H1 (cell line): ENCODE results near the gene HMG20A. TPM values are rescaled to one million over a fixed set of nuclear protein-coding genes. Genes with fewer than 3 reads are reported as not detected.

Source experiments
- CTCF ChIA-PET: fragments of 300-600 bp; sonication (Branson Sonifier 250); formaldehyde crosslinking; loops from one replicate; lab custom pipeline; 2021; ENCODE audit not compliant: partially characterized antibody; lab: Charles Lee
- POLR2A ChIA-PET: fragments of 300-600 bp; sonication (Branson Sonifier 250); formaldehyde crosslinking; loops from one replicate; lab custom pipeline; 2021; ENCODE audit warnings: inconsistent platforms; ENCODE audit not compliant: partially characterized antibody; lab: Charles Lee
- DNase-seq, 2 experiments: peaks; one replicate each; pipeline versions ENCODE4 v3.0.0 to v3.0.0-alpha.2; 2010 to 2022; ENCODE audit warnings: low spot score in 2 of 2, low read depth in 1 of 2, mixed read lengths in 1 of 2
- FAIRE-seq: peaks from 2 replicates; lab custom pipeline; 2011; peaks lifted over from hg19 to GRCh38; lab: Jason Lieb, UNC
- H2AFZ ChIP-seq: 2 replicates; pipeline ENCODE4 v1.8.1; 2012; ENCODE audit warnings: low read length, inconsistent platforms
- H2AK5ac ChIP-seq: 2 replicates; pipeline ENCODE4 v1.6.1; 2013; ENCODE audit warnings: low read depth, low read length
- H2BK120ac ChIP-seq: replicated peaks from 2 replicates; pipeline ENCODE3; 2013; ENCODE audit warnings: low read depth, low read length, inconsistent platforms
- H2BK12ac ChIP-seq: 2 replicates; pipeline ENCODE4 v1.6.1; 2013; ENCODE audit warnings: low read depth, low read length
- H2BK15ac ChIP-seq: 2 replicates; pipeline ENCODE4 v1.6.1; 2013; ENCODE audit warnings: low read length
- H2BK20ac ChIP-seq: 2 replicates; pipeline ENCODE4 v1.6.1; 2013; ENCODE audit warnings: low read length
- H2BK5ac ChIP-seq: 2 replicates; pipeline ENCODE4 v1.6.1; 2013; ENCODE audit warnings: low read depth, low read length
- H3K14ac ChIP-seq: 2 replicates; pipeline ENCODE4 v1.6.1; 2013; ENCODE audit warnings: inconsistent platforms; ENCODE audit not compliant: insufficient read length
- H3K18ac ChIP-seq: 2 replicates; pipeline ENCODE4 v1.6.1; 2013; ENCODE audit warnings: low read length; ENCODE audit errors: extremely low read depth
- H3K23ac ChIP-seq: 2 replicates; pipeline ENCODE4 v1.6.1; 2013; ENCODE audit warnings: inconsistent platforms; ENCODE audit not compliant: insufficient read length
- H3K23me2 ChIP-seq: 2 replicates; pipeline ENCODE4 v1.6.1; 2013; ENCODE audit warnings: low read depth, low read length
- H3K27ac ChIP-seq: 2 replicates; pipeline ENCODE4 v1.6.1; 2011; ENCODE audit warnings: low read depth, low read length, inconsistent platforms
- H3K27me3 ChIP-seq, 4 experiments: replicated peaks in 1 of 4; 1 replicate in 1 of 4; 2 replicates in 3 of 4; pipeline versions ENCODE4 v1.6.1 to v1.8.1; 2011 to 2013; ENCODE audit warnings: low read length in 3 of 4, mild to moderate bottlenecking in 3 of 4, inconsistent platforms in 2 of 4, mixed read lengths in 2 of 4, moderate library complexity in 1 of 4; ENCODE audit not compliant: control insufficient read depth in 3 of 4, insufficient read depth in 3 of 4; ENCODE audit errors: extremely low read depth in 1 of 4
- H3K36me3 ChIP-seq, 4 experiments: 2 replicates each; pipeline versions ENCODE4 v1.6.1 to v1.8.1; 2011 to 2013; ENCODE audit warnings: mild to moderate bottlenecking in 4 of 4, low read length in 3 of 4, moderate library complexity in 2 of 4, control low read depth in 1 of 4, inconsistent platforms in 1 of 4; ENCODE audit not compliant: insufficient read depth in 4 of 4, control insufficient read depth in 2 of 4
- H3K4ac ChIP-seq: replicated peaks from 2 replicates; pipeline ENCODE3; 2013; ENCODE audit warnings: low read length, low read depth, mixed read lengths, inconsistent platforms; ENCODE audit not compliant: insufficient read length
- H3K4me1 ChIP-seq, 4 experiments: replicated peaks in 1 of 4; 1 replicate in 1 of 4; 2 replicates in 3 of 4; pipeline versions ENCODE4 v1.6.1 to v1.8.1; 2011 to 2013; ENCODE audit warnings: low read length in 3 of 4, inconsistent platforms in 2 of 4, mixed read lengths in 1 of 4; ENCODE audit not compliant: insufficient read depth in 4 of 4, control insufficient read depth in 3 of 4
- H3K4me2 ChIP-seq, 2 experiments: 2 replicates each; pipeline versions ENCODE4 v1.6.1 to v1.8.1; 2011 to 2013; ENCODE audit warnings: low read depth in 2 of 2, low read length in 2 of 2, control low read depth in 1 of 2, inconsistent platforms in 1 of 2, mild to moderate bottlenecking in 1 of 2; ENCODE audit not compliant: insufficient read depth in 1 of 2
- H3K4me3 ChIP-seq, 4 experiments: fragments of 200-600, 300-600 bp in 1 of 4; sonication (generic), shearing (Covaris generic), sonication (Bioruptor Twin) in 1 of 4; 2 replicates each; pipeline versions ENCODE4 v1.5.1 to v1.8.1; 2011 to 2016; ENCODE audit warnings: low read length in 4 of 4, low read depth in 3 of 4, control low read depth in 2 of 4, inconsistent platforms in 2 of 4, mild to moderate bottlenecking in 2 of 4, mixed read lengths in 1 of 4, moderate library complexity in 1 of 4; ENCODE audit not compliant: insufficient read depth in 2 of 4; ENCODE audit errors: extremely low read depth in 1 of 4
- H3K56ac ChIP-seq: replicated peaks from 2 replicates; pipeline ENCODE3; 2013; ENCODE audit warnings: low read depth, mild to moderate bottlenecking, mixed read lengths, low read length, inconsistent platforms; ENCODE audit not compliant: insufficient read length
- H3K79me1 ChIP-seq: 2 replicates; pipeline ENCODE4 v1.6.1; 2013; ENCODE audit warnings: low read depth, low read length, control low read depth
- H3K79me2 ChIP-seq, 2 experiments: 2 replicates each; pipeline versions ENCODE4 v1.6.1 to v1.8.1; 2012 to 2013; ENCODE audit warnings: low read length in 2 of 2, mild to moderate bottlenecking in 2 of 2, inconsistent platforms in 1 of 2; ENCODE audit not compliant: insufficient read depth in 2 of 2, control insufficient read depth in 1 of 2
- H3K9ac ChIP-seq, 4 experiments: replicated peaks in 1 of 4; 1 replicate in 1 of 4; 2 replicates in 3 of 4; pipeline versions ENCODE4 v1.6.1 to v1.8.1; 2011 to 2013; ENCODE audit warnings: low read depth in 3 of 4, low read length in 3 of 4, control low read depth in 2 of 4, mild to moderate bottlenecking in 2 of 4, moderate library complexity in 2 of 4, inconsistent platforms in 1 of 4; ENCODE audit errors: extremely low read depth in 1 of 4
- H3K9me3 ChIP-seq, 2 experiments: 2 replicates each; pipeline versions ENCODE4 v1.6.1 to v1.8.1; 2012 to 2013; ENCODE audit warnings: mild to moderate bottlenecking in 2 of 2, moderate library complexity in 2 of 2, control low read depth in 1 of 2, inconsistent platforms in 1 of 2, low read depth in 1 of 2, low read length in 1 of 2, mixed read lengths in 1 of 2; ENCODE audit not compliant: insufficient read depth in 2 of 2
- H4K20me1 ChIP-seq, 2 experiments: replicated peaks in 1 of 2; 2 replicates each; pipeline versions ENCODE3 to v1.8.1; 2011 to 2013; ENCODE audit warnings: inconsistent platforms in 2 of 2, low read length in 2 of 2, mild to moderate bottlenecking in 1 of 2; ENCODE audit not compliant: insufficient read depth in 2 of 2, control insufficient read depth in 1 of 2
- H4K5ac ChIP-seq: 2 replicates; pipeline ENCODE4 v1.6.1; 2013; ENCODE audit warnings: low read length, low read depth, mixed read lengths, inconsistent platforms; ENCODE audit not compliant: insufficient read length
- H4K8ac ChIP-seq: 2 replicates; pipeline ENCODE4 v1.8.0; 2013; ENCODE audit warnings: mild to moderate bottlenecking, moderate library complexity, low read length, inconsistent platforms; ENCODE audit not compliant: insufficient read depth; ENCODE audit errors: extremely low read depth
- H4K91ac ChIP-seq: replicated peaks from 2 replicates; pipeline ENCODE3; 2013; ENCODE audit warnings: low read length, mixed read lengths, inconsistent platforms; ENCODE audit not compliant: insufficient read length
- BACH1 ChIP-seq: IDR thresholded peaks from 2 replicates; pipeline ENCODE4 v1.6.1; 2012; ENCODE audit warnings: low read length, improper control_type of control experiment
- BRCA1 ChIP-seq: IDR thresholded peaks from 2 replicates; pipeline ENCODE4 v1.6.1; 2012; ENCODE audit warnings: low read depth, low read length, improper control_type of control experiment
- CBX5 ChIP-seq: fragments of 300-800, 300-1000 bp; sonication (generic); IDR thresholded peaks from 2 replicates; pipeline ENCODE4 v1.7.1; 2016; ENCODE audit warnings: antibody characterized with exemption, low read length, low read depth
- CHD1 ChIP-seq: IDR thresholded peaks from 2 replicates; pipeline ENCODE4 v1.6.1; 2012; ENCODE audit warnings: low read depth, low read length, improper control_type of control experiment
- GABPA ChIP-seq: IDR thresholded peaks from 2 replicates; pipeline ENCODE4 v1.6.1; 2011; ENCODE audit warnings: mild to moderate bottlenecking, low read length, moderate library complexity, borderline replicate concordance; ENCODE audit not compliant: insufficient read depth
- JUND ChIP-seq: IDR thresholded peaks from 2 replicates; pipeline ENCODE4 v1.6.1; 2011; ENCODE audit warnings: mild to moderate bottlenecking, improper control_type of control experiment, low read length
- KDM1A ChIP-seq: fragments of 200-600, 300-600 bp; sonication (generic); IDR thresholded peaks from 2 replicates; pipeline ENCODE4 v1.7.1; 2016; ENCODE audit warnings: mild to moderate bottlenecking, low read length, borderline replicate concordance
- MAFK ChIP-seq: IDR thresholded peaks from 2 replicates; pipeline ENCODE4 v1.6.1; 2012; ENCODE audit warnings: low read depth, mild to moderate bottlenecking, improper control_type of control experiment, low read length
- NANOG ChIP-seq: IDR thresholded peaks from 2 replicates; pipeline ENCODE4 v1.6.1; 2011; ENCODE audit warnings: low read length, low read depth, mild to moderate bottlenecking, inconsistent platforms; ENCODE audit not compliant: insufficient read depth, poor library complexity, severe bottlenecking
- PHF8 ChIP-seq: fragments of 200-600 bp; sonication (generic); conservative IDR thresholded peaks from 2 replicates; pipeline ENCODE4 v1.7.1; 2012; ENCODE audit warnings: low read depth, mild to moderate bottlenecking, inconsistent platforms, low read length, moderate library complexity
- SUZ12 ChIP-seq: fragments of 200-600 bp; sonication (generic); IDR thresholded peaks from 2 replicates; pipeline ENCODE4 v1.6.1; 2012; ENCODE audit warnings: mild to moderate bottlenecking, inconsistent platforms, low read length, moderate library complexity, mixed read lengths
- WGBS, 2 experiments: shearing (Covaris generic) in 1 of 2; methylation state at CpG; one replicate each; pipeline versions ENCODE4 v1.1.6 to v1.1.7; 2013 to 2015; ENCODE audit warnings: low lambda C conversion rate in 2 of 2, mixed read lengths in 2 of 2, inconsistent platforms in 1 of 2, low coverage in 1 of 2, missing lambda C conversion rate in 1 of 2; ENCODE audit not compliant: insufficient replicate concordance in 2 of 2, insufficient coverage in 1 of 2, insufficient read length in 1 of 2; ENCODE audit errors: extremely low coverage in 1 of 2, missing lambda C conversion rate in 1 of 2; 5-methylcytosine and 5-hydroxymethylcytosine counted together
- polyA plus RNA-seq, 7 experiments: library from polyadenylated mRNA; depleted of rRNA in 3 of 7; stranded (reverse) in 5 of 7; unstranded in 2 of 7; fragments of >200 nt in 5 of 7; fragments of 200-250 nt in 2 of 7; gene quantifications; 1 replicate in 5 of 7; 2 replicates in 1 of 7; 4 replicates in 1 of 7; pipeline versions ENCODE4 v1.2.1 to v1.2.3, GENCODE V29; 2011 to 2013; ENCODE audit warnings: missing spikeins in 2 of 7, mixed read lengths in 2 of 7
- total RNA-seq: library from RNA; stranded (reverse); fragmentation: NEBNext Ultra II Directional; extraction: Animal tissue kit (Norgen Biotek cat#: 25700); gene quantifications from 2 replicates; pipeline ENCODE4 v1.2.1, GENCODE V29; 2021
- TF ChIP-seq, protein P1 (sequence below), 3 experiments: IDR thresholded peaks; 1 replicate in 2 of 3; 2 replicates in 1 of 3; pipeline versions ENCODE4 v1.5.1 to v1.6.1; 2011; ENCODE audit warnings: low read length in 3 of 3, mild to moderate bottlenecking in 3 of 3, inconsistent platforms in 2 of 3, low read depth in 1 of 3, moderate library complexity in 1 of 3; ENCODE audit not compliant: insufficient read depth in 1 of 3; ENCODE audit errors: control extremely low read depth in 1 of 3

HMG20A gene
- total and polyA plus RNA-seq, 2 of the 8 experiments (the other 6 are each of a cell fraction or from before 2014, with no cell fraction given) = 52.1 to 59.7 TPM

- Histone ChIP-seq H3K9me3 (no peaks in the 10 kb centered on the region), H2BK120ac (no peak overlapping the region), H3K79me2 (no peaks in the 10 kb centered on the region), H2BK5ac (no peak overlapping the region), H2BK12ac (peak overlapping the region; percentile 71; the same call in 1 of the 2 replicates), H3K9ac (no peak overlapping the region), H3K79me1 (no peaks in the 10 kb centered on the region), H2AFZ (no peak overlapping the region), H3K4me2 (no peak overlapping the region), H3K4me3 (no peak overlapping the region), H3K36me3 (no peaks in the 10 kb centered on the region), H4K20me1 (no peaks in the 10 kb centered on the region), H2BK20ac (no peak overlapping the region), H2BK15ac (no peak overlapping the region), H3K27me3 (no peaks in the 10 kb centered on the region), H4K91ac (no peak overlapping the region), H3K4me1 (peaks cover 2 to 10% (median 8%) of the 10 kb centered on the region in 4 experiments), H3K23me2 (no peaks in the 10 kb centered on the region; the same call in 1 of the 2 replicates), H3K23ac (no peak overlapping the region), H3K56ac (no peak overlapping the region), H3K4ac (no peak overlapping the region), H3K18ac (no peak overlapping the region), H3K27ac (no peak overlapping the region), H4K8ac (no peak overlapping the region), H4K5ac (peak overlapping the region; percentile 1), H2AK5ac (no peak overlapping the region), H3K14ac (no peak overlapping the region)
- FAIRE-seq (peak; percentile 32), DNase-seq (no peak)
- WGBS, 2 experiments = 88% methylated on average over 2 of the region's 2 CpGs; no CpG with 5 or more reads in 1 of the 2 experiments
- ChIA-PET POLR2A (no interaction called here), CTCF (interaction anchor here (1.1 to 6.9 kb wide), 5 partner anchors 12 to 403 kb away, joined by 3 to 44 read pairs (median 8); no protein-coding TSS in a partner anchor)
- TF ChIP-seq MAFK = no peak
- TF ChIP-seq JUND = no peak
- no peak for TF ChIP-seq KDM1A
- no peak for TF ChIP-seq BRCA1
- TF ChIP-seq, protein P1, sequence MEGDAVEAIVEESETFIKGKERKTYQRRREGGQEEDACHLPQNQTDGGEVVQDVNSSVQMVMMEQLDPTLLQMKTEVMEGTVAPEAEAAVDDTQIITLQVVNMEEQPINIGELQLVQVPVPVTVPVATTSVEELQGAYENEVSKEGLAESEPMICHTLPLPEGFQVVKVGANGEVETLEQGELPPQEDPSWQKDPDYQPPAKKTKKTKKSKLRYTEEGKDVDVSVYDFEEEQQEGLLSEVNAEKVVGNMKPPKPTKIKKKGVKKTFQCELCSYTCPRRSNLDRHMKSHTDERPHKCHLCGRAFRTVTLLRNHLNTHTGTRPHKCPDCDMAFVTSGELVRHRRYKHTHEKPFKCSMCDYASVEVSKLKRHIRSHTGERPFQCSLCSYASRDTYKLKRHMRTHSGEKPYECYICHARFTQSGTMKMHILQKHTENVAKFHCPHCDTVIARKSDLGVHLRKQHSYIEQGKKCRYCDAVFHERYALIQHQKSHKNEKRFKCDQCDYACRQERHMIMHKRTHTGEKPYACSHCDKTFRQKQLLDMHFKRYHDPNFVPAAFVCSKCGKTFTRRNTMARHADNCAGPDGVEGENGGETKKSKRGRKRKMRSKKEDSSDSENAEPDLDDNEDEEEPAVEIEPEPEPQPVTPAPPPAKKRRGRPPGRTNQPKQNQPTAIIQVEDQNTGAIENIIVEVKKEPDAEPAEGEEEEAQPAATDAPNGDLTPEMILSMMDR (IDR thresholded peaks at IDR 0.05; ENCODE audit: control extremely low read depth in 1 of 3, insufficient read depth in 1 of 3, low read depth in 1 of 3, low read length in 3 of 3) = no peak
- no peak for TF ChIP-seq CBX5
- TF ChIP-seq BACH1 = no peak
- TF ChIP-seq SUZ12 = no peak
- no peak for TF ChIP-seq PHF8
- TF ChIP-seq NANOG = no peak
- no peak for TF ChIP-seq CHD1
- no peak for TF ChIP-seq GABPA
Measured at GRCh38 chr15:77515613-77516012, 94.9 kb downstream of the HMG20A start.
